H9 (cell line): ENCODE data around the gene ULK2. TPM values are rescaled to one million over a fixed set of nuclear protein-coding genes. Genes with fewer than 3 reads are reported as not detected.

Source experiments
- DNase-seq: peaks from one replicate; pipeline ENCODE4 v3.0.0-alpha.2; 2017
- H2AFZ ChIP-seq: one replicate; pipeline ENCODE4 v1.6.1; 2013; ENCODE audit warnings: mild to moderate bottlenecking, low read length, control low read depth, moderate library complexity
- H2AK5ac ChIP-seq: 2 replicates; pipeline ENCODE4 v1.6.1; 2013; ENCODE audit warnings: low read length, control low read depth, mixed read lengths; ENCODE audit not compliant: insufficient read length
- H2BK120ac ChIP-seq: one replicate; pipeline ENCODE4 v1.6.1; 2013; ENCODE audit warnings: low read depth, mild to moderate bottlenecking, low read length, control low read depth, inconsistent platforms; ENCODE audit not compliant: poor library complexity, severe bottlenecking
- H2BK12ac ChIP-seq: 2 replicates; pipeline ENCODE4 v1.6.1; 2013; ENCODE audit warnings: low read length, control low read depth, mixed read lengths, low read depth; ENCODE audit not compliant: insufficient read length
- H2BK15ac ChIP-seq: 2 replicates; pipeline ENCODE4 v1.6.1; 2013; ENCODE audit warnings: low read depth, low read length, control low read depth
- H2BK20ac ChIP-seq: one replicate; pipeline ENCODE4 v1.6.1; 2013; ENCODE audit warnings: low read depth, mild to moderate bottlenecking, low read length, control low read depth, inconsistent platforms; ENCODE audit not compliant: poor library complexity, severe bottlenecking
- H2BK5ac ChIP-seq: 2 replicates; pipeline ENCODE4 v1.6.1; 2013; ENCODE audit warnings: low read length, control low read depth, mixed read lengths; ENCODE audit not compliant: insufficient read length
- H3K14ac ChIP-seq: 2 replicates; pipeline ENCODE4 v1.6.1; 2013; ENCODE audit warnings: low read length, control low read depth; ENCODE audit not compliant: insufficient read depth
- H3K18ac ChIP-seq: 2 replicates; pipeline ENCODE4 v1.6.1; 2013; ENCODE audit warnings: low read depth, mild to moderate bottlenecking, mixed read lengths, low read length, control low read depth; ENCODE audit not compliant: insufficient read length
- H3K23ac ChIP-seq: 2 replicates; pipeline ENCODE4 v1.6.1; 2013; ENCODE audit warnings: low read length, control low read depth, mixed read lengths, low read depth; ENCODE audit not compliant: insufficient read length
- H3K23me2 ChIP-seq: 2 replicates; pipeline ENCODE4 v1.6.1; 2013; ENCODE audit warnings: low read depth, mild to moderate bottlenecking, mixed read lengths, low read length, control low read depth; ENCODE audit not compliant: insufficient read length, poor library complexity, severe bottlenecking
- H3K27ac ChIP-seq: 2 replicates; pipeline ENCODE4 v1.5.1; 2013; ENCODE audit warnings: low read length, control low read depth, mixed read lengths, low read depth; ENCODE audit not compliant: insufficient read length
- H3K27me3 ChIP-seq: 2 replicates; pipeline ENCODE4 v1.6.1; 2013; ENCODE audit warnings: low read length, control low read depth, inconsistent platforms; ENCODE audit not compliant: insufficient read depth
- H3K4ac ChIP-seq: 2 replicates; pipeline ENCODE4 v1.6.1; 2013; ENCODE audit warnings: low read depth, mild to moderate bottlenecking, control low read depth, inconsistent platforms, low read length, moderate library complexity
- H3K4me1 ChIP-seq: 2 replicates; pipeline ENCODE4 v1.6.1; 2013; ENCODE audit warnings: low read length, control low read depth, inconsistent platforms; ENCODE audit not compliant: insufficient read depth
- H3K4me2 ChIP-seq: 2 replicates; pipeline ENCODE4 v1.6.1; 2013; ENCODE audit warnings: low read length, control low read depth, mixed read lengths; ENCODE audit not compliant: insufficient read length, insufficient read depth
- H3K56ac ChIP-seq: 2 replicates; pipeline ENCODE4 v1.6.1; 2013; ENCODE audit warnings: low read depth, mild to moderate bottlenecking, mixed read lengths, low read length, control low read depth; ENCODE audit not compliant: insufficient read length
- H3K79me1 ChIP-seq: 2 replicates; pipeline ENCODE4 v1.6.1; 2013; ENCODE audit warnings: low read depth, mild to moderate bottlenecking, moderate library complexity, low read length, control low read depth, inconsistent platforms; ENCODE audit not compliant: insufficient read depth, poor library complexity, severe bottlenecking
- H3K79me2 ChIP-seq: 2 replicates; pipeline ENCODE4 v1.6.1; 2013; ENCODE audit warnings: low read length, control low read depth, inconsistent platforms; ENCODE audit not compliant: insufficient read depth
- H3K9ac ChIP-seq: 2 replicates; pipeline ENCODE4 v1.6.1; 2013; ENCODE audit warnings: low read length, control low read depth, mixed read lengths; ENCODE audit not compliant: insufficient read length; ENCODE audit errors: extremely low read depth
- H3K9me3 ChIP-seq: one replicate; pipeline ENCODE4 v1.6.1; 2013; ENCODE audit warnings: low read depth, low read length, inconsistent platforms; ENCODE audit not compliant: control insufficient read depth
- H3T11ph ChIP-seq: one replicate; pipeline ENCODE4 v1.6.1; 2013; ENCODE audit warnings: mild to moderate bottlenecking, low read length, control low read depth, inconsistent platforms
- H4K20me1 ChIP-seq: one replicate; pipeline ENCODE4 v1.6.1; 2013; ENCODE audit not compliant: control insufficient read depth, insufficient read length, insufficient read depth
- H4K5ac ChIP-seq: 2 replicates; pipeline ENCODE4 v1.6.1; 2013; ENCODE audit warnings: low read depth, mild to moderate bottlenecking, mixed read lengths, low read length, control low read depth; ENCODE audit not compliant: insufficient read length
- H4K8ac ChIP-seq: replicated peaks from 2 replicates; pipeline ENCODE4 v1.6.1; 2013; ENCODE audit warnings: low read length, control low read depth, mixed read lengths, low read depth; ENCODE audit not compliant: insufficient read length
- H4K91ac ChIP-seq: 2 replicates; pipeline ENCODE4 v1.6.1; 2013; ENCODE audit warnings: low read depth, mild to moderate bottlenecking, moderate library complexity, mixed read lengths, low read length, control low read depth; ENCODE audit not compliant: insufficient read length
- H3K27ac Mint-ChIP-seq, 3 experiments: 2 replicates in 2 of 3; 3 replicates in 1 of 3; pipeline ENCODE4 v1.8.0; 2020 to 2021; ENCODE audit warnings: mixed read lengths in 3 of 3, mild to moderate bottlenecking in 1 of 3, moderate library complexity in 1 of 3
- H3K27me3 Mint-ChIP-seq: 2 replicates; pipeline ENCODE4 v1.8.0; 2021; ENCODE audit warnings: low read depth, mild to moderate bottlenecking, moderate library complexity, mixed read lengths
- H3K36me3 Mint-ChIP-seq, 3 experiments: 2 replicates in 2 of 3; 3 replicates in 1 of 3; pipeline ENCODE4 v1.8.0; 2020 to 2021; ENCODE audit warnings: low read depth in 3 of 3, mixed read lengths in 3 of 3; ENCODE audit not compliant: insufficient read depth in 1 of 3
- H3K4me1 Mint-ChIP-seq, 2 experiments: 2 replicates each; pipeline ENCODE4 v1.8.0; 2020; ENCODE audit warnings: mixed read lengths in 2 of 2
- H3K4me3 Mint-ChIP-seq, 2 experiments: 2 replicates in 1 of 2; 3 replicates in 1 of 2; pipeline ENCODE4 v1.8.0; 2020 to 2021; ENCODE audit warnings: mild to moderate bottlenecking in 2 of 2, mixed read lengths in 2 of 2, moderate library complexity in 1 of 2
- H3K9me3 Mint-ChIP-seq, 2 experiments: 2 replicates in 1 of 2; 3 replicates in 1 of 2; pipeline ENCODE4 v1.8.0; 2020; ENCODE audit warnings: mild to moderate bottlenecking in 2 of 2, mixed read lengths in 2 of 2, moderate library complexity in 1 of 2
- CTCF ChIP-seq: fragments of 200-600 bp; sonication (generic); conservative IDR thresholded peaks from 3 replicates; pipeline ENCODE4 v1.8.0; 2021; ENCODE audit warnings: antibody characterized with exemption, mild to moderate bottlenecking
- WGBS: extraction: QIAGEN DNeasy Blood & Tissue Kit; methylation state at CpG from one replicate; pipeline ENCODE4 v1.1.7; 2013; ENCODE audit warnings: missing lambda C conversion rate, low lambda C conversion rate, mixed read lengths; ENCODE audit not compliant: insufficient read length; ENCODE audit errors: extremely low coverage; 5-methylcytosine and 5-hydroxymethylcytosine counted together
- total RNA-seq: library from RNA; stranded (reverse); gene quantifications from 2 replicates; pipeline ENCODE4 v1.2.1, GENCODE V29; 2021

The ULK2 gene
- total RNA-seq, 1 experiment from 2014 or later: 11.5 TPM

- no peak overlapping the region for H2BK120ac ChIP-seq
- Mint-ChIP-seq H3K9me3 (no peaks in the 10 kb centered on the region; a peak in 1 of 5 replicates), H3K27me3 (peaks cover 14% of the 10 kb centered on the region), H3K27ac (no peak overlapping the region), H3K4me3 (no peak overlapping the region), H3K36me3 (no peaks in the 10 kb centered on the region), H3K4me1 (peaks cover 7 to 11% of the 10 kb centered on the region in 2 experiments)
- no peak overlapping the region for H3K4me2 ChIP-seq
- no peak overlapping the region for H4K8ac ChIP-seq
- no peak overlapping the region for H2AFZ ChIP-seq
- H2BK5ac ChIP-seq: no peak overlapping the region
- H3K9ac ChIP-seq: no peak overlapping the region
- no peaks in the 10 kb centered on the region for H3K4me1 ChIP-seq
- no peaks in the 10 kb centered on the region for H4K20me1 ChIP-seq
- no peak overlapping the region for H2BK20ac ChIP-seq
- no peak overlapping the region for H2BK12ac ChIP-seq
- no peaks in the 10 kb centered on the region for H3K27me3 ChIP-seq
- H3K14ac ChIP-seq: no peak overlapping the region
- H2AK5ac ChIP-seq: no peak overlapping the region
- no peak overlapping the region for H3T11ph ChIP-seq
- no peak overlapping the region for H3K27ac ChIP-seq
- H3K79me1 ChIP-seq: no peaks in the 10 kb centered on the region
- DNase-seq: no peak
- WGBS: no CpG with 5 or more reads among the region's 2 CpGs
- no peak overlapping the region for H4K5ac ChIP-seq
- no peak overlapping the region for H3K18ac ChIP-seq
- H2BK15ac ChIP-seq: no peak overlapping the region
- no peak overlapping the region for H3K23ac ChIP-seq
- H3K9me3 ChIP-seq: no peaks in the 10 kb centered on the region
- TF ChIP-seq CTCF: no peak
- H3K23me2 ChIP-seq: no peaks in the 10 kb centered on the region
- H3K4ac ChIP-seq: no peak overlapping the region
- no peak overlapping the region for H4K91ac ChIP-seq
- H3K56ac ChIP-seq: no peak overlapping the region
- H3K79me2 ChIP-seq: no peaks in the 10 kb centered on the region; the same call in 1 of the 2 replicates
Measured at GRCh38 chr17:19763416-19763815, 104.3 kb downstream of the ULK2 start.
